Measurements from ENCODE around the gene HDDC3.

GRCh38 chr15:90914305-90915080, 17.9 kb downstream of the HDDC3 start:
- TF ChIP-seq POLR2AphosphoS5 (IDR thresholded peaks at IDR 0.05; ENCODE audit: borderline replicate concordance, low read depth, low read length) (no peak), EZH2 (IDR thresholded peaks at IDR 0.05) (no peak)
